SU-DHL-6 (cell line): ENCODE results near the gene SHC2.

ENCODE experiments used
- CTCF ChIP-seq: fragments of 200-600 bp; sonication (generic); IDR thresholded peaks from one replicate; pipeline ENCODE4 v1.5.1; 2017; ENCODE audit warnings: antibody characterized with exemption, mild to moderate bottlenecking, low read length, moderate library complexity; ENCODE audit not compliant: insufficient read depth, poor library complexity, severe bottlenecking
- EZH2phosphoT487 ChIP-seq: fragments of 200-600 bp; sonication (generic), shearing (Covaris generic); conservative IDR thresholded peaks from 2 replicates; pipeline ENCODE4 v1.6.1; 2018; ENCODE audit warnings: mild to moderate bottlenecking, antibody characterized with exemption, low read length, moderate library complexity, mixed read lengths

GRCh38 chr19:507286-508203 lies 46.7 kb upstream of the SHC2 start, which contains the start of gene TPGS1:
- TF ChIP-seq CTCF, result no peak
- TF ChIP-seq EZH2phosphoT487, result no peak
